ENCODE measurements around the gene TMEM9.

- TF ChIP-seq CTCF (conservative IDR thresholded peaks at IDR 0.05; ENCODE audit: low read length), result no peak
- TF ChIP-seq EZH2phosphoT487 (IDR thresholded peaks at IDR 0.05; ENCODE audit: borderline replicate concordance, low read depth, low read length), result no peak
Observed at GRCh38 chr1:201088901-201089525, 65.3 kb downstream of the TMEM9 start.

Measured in OCI-LY7 (cell line).